ENCODE results near the gene DHRS1. TPM values are rescaled to one million over a fixed set of nuclear protein-coding genes. Genes with fewer than 3 reads are reported as not detected.

Gene DHRS1
- total and polyA plus RNA-seq, 2 of the 4 experiments (the other 2 are of a cell fraction) = 15.8 to 38.6 TPM

DNA sequence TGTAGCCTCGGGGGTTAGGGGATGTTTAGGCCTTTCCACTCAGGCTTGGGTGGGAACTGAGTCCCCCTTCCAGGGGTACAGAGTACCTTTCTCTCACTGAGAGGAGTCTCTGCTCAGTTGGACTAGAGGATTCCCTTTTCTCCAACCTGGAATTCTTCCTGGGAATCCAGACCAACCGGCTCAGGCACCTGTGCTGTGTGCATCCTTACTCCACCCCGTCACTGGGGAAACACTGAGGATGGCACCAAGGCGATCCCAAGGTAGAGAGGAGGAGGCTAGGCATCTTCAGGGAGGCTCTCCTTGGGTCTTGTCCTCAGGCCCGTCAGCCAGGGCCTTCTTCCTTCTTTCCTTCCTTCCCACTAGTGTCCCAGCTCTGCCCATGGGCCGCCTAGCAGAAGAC, 35.7 kb downstream of the DHRS1 start:
- no peak overlapping the region for H3K9ac ChIP-seq (ENCODE audit: low read depth, low read length)
- BruUV-seq (replicated peaks) = no TSS peak
- CTCF ChIA-PET = no interaction called here

More for the DNA sequence above, 35.7 kb downstream of the DHRS1 start:
- no peak for TF ChIP-seq RCOR1 (IDR thresholded peaks at IDR 0.05; ENCODE audit: insufficient replicate concordance, low read length)
- TF ChIP-seq, protein P1, sequence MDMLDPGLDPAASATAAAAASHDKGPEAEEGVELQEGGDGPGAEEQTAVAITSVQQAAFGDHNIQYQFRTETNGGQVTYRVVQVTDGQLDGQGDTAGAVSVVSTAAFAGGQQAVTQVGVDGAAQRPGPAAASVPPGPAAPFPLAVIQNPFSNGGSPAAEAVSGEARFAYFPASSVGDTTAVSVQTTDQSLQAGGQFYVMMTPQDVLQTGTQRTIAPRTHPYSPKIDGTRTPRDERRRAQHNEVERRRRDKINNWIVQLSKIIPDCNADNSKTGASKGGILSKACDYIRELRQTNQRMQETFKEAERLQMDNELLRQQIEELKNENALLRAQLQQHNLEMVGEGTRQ (IDR thresholded peaks at IDR 0.05; ENCODE audit: low read depth, low read length) = no peak
- no peak for TF ChIP-seq MXI1 (IDR thresholded peaks at IDR 0.05; ENCODE audit: borderline replicate concordance, low read depth, low read length)
- no peak for TF ChIP-seq BHLHE40 (IDR thresholded peaks at IDR 0.05; ENCODE audit: low read depth, low read length)
- TF ChIP-seq, protein P2, sequence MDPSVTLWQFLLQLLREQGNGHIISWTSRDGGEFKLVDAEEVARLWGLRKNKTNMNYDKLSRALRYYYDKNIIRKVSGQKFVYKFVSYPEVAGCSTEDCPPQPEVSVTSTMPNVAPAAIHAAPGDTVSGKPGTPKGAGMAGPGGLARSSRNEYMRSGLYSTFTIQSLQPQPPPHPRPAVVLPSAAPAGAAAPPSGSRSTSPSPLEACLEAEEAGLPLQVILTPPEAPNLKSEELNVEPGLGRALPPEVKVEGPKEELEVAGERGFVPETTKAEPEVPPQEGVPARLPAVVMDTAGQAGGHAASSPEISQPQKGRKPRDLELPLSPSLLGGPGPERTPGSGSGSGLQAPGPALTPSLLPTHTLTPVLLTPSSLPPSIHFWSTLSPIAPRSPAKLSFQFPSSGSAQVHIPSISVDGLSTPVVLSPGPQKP (IDR thresholded peaks at IDR 0.05; ENCODE audit: borderline replicate concordance, low read depth, low read length) = no peak
- TF ChIP-seq CEBPB (IDR thresholded peaks at IDR 0.05; ENCODE audit: low read depth, low read length) = no peak
- TF ChIP-seq FOS (IDR thresholded peaks at IDR 0.05; ENCODE audit: low read depth, low read length) = no peak
- no peak for TF ChIP-seq RFX5 (IDR thresholded peaks at IDR 0.05; ENCODE audit: low read depth, low read length)
- no peak for TF ChIP-seq RAD21 (IDR thresholded peaks at IDR 0.05; ENCODE audit: low read length)
- TF ChIP-seq MAFK (IDR thresholded peaks at IDR 0.05; ENCODE audit: low read depth, low read length) = no peak
- no peak for TF ChIP-seq CHD1 (IDR thresholded peaks at IDR 0.05; ENCODE audit: low read depth, low read length)
- TF ChIP-seq NFE2L2 (IDR thresholded peaks at IDR 0.05; ENCODE audit: low read depth, low read length) = no peak
- no peak for TF ChIP-seq SMC3 (IDR thresholded peaks at IDR 0.05; ENCODE audit: low read depth, low read length)
- TF ChIP-seq MAZ (IDR thresholded peaks at IDR 0.05; ENCODE audit: borderline replicate concordance, low read depth, low read length) = no peak
- intact Hi-C loops (cut with micrococcal nuclease) (no loop called here), in situ Hi-C loops (cut with MboI; ENCODE audit: low sequenced_read_pairs) (no loop called here), dilution Hi-C loops (cut with HindIII; ENCODE audit: low sequenced_read_pairs, unreplicated experiment) (no loop called here)
- H3K23ac ChIP-seq (ENCODE audit: low read depth, low read length) = no peak overlapping the region
- H4K91ac ChIP-seq (ENCODE audit: insufficient read depth, low read depth, low read length) = no peak overlapping the region
- H3K9me1 ChIP-seq (ENCODE audit: insufficient read depth, low read length) = peaks cover 11% of the 10 kb centered on the region; the same call in 1 of the 2 replicates
- H3K4me2 ChIP-seq (ENCODE audit: low read depth, low read length) = no peak overlapping the region
- H3K79me1 ChIP-seq (ENCODE audit: low read depth in 1 of 2, low read length in 2 of 2) = peaks cover 0 to 2% of the 10 kb centered on the region in 2 experiments; a peak in 1 of 4 replicates
- no peak overlapping the region for H3K4me3 ChIP-seq (ENCODE audit: insufficient read depth, low read depth, low read length)
- no peak overlapping the region for H2BK120ac ChIP-seq (ENCODE audit: low read depth, low read length)
- H2BK15ac ChIP-seq (ENCODE audit: low read depth, low read length) = no peak overlapping the region
- peaks cover 24% of the 10 kb centered on the region for H3K36me3 ChIP-seq (ENCODE audit: control insufficient read depth, insufficient read depth, low read length)
- peak overlapping the region; percentile 55 for H2AK9ac ChIP-seq (replicated peaks; ENCODE audit: low read depth, low read length, poor library complexity)
- no peaks in the 10 kb centered on the region for H4K20me1 ChIP-seq (ENCODE audit: insufficient read depth, low read length)
- DNase-seq (no peak), ATAC-seq (ENCODE audit: low read depth) (no peak)
- no peak overlapping the region for H3K27ac ChIP-seq (ENCODE audit: insufficient read depth, low read length)
- H4K8ac ChIP-seq (ENCODE audit: low read depth in 2 of 2, low read length in 2 of 2) = no peak overlapping the region
- peaks cover 6% of the 10 kb centered on the region for H3K4me1 ChIP-seq (ENCODE audit: control insufficient read depth, insufficient read depth, low read length)
- H3K4ac ChIP-seq (ENCODE audit: low read depth, low read length) = no peak overlapping the region
- WGBS, 2 experiments (ENCODE audit: extremely low coverage in 2 of 2, insufficient read length in 1 of 2) = no CpG with 5 or more reads among the region's 6 CpGs
- H2BK20ac ChIP-seq (ENCODE audit: low read depth, low read length) = no peak overlapping the region
- no peak overlapping the region for H4K5ac ChIP-seq (ENCODE audit: low read depth, low read length)
- H3K18ac ChIP-seq (ENCODE audit: low read depth, low read length) = no peak overlapping the region
- peak overlapping the region; percentile 17 for H2AFZ ChIP-seq (replicated peaks; ENCODE audit: low read length, poor library complexity)
- POLR2A ChIA-PET (ENCODE audit: unreplicated experiment) = no interaction called here
- H2BK5ac ChIP-seq (ENCODE audit: low read depth, low read length, poor library complexity, severe bottlenecking) = no peak overlapping the region
- no peaks in the 10 kb centered on the region for H3K9me3 ChIP-seq (ENCODE audit: control insufficient read depth, insufficient read depth, low read length)
- no peak overlapping the region for H3K14ac ChIP-seq (replicated peaks; ENCODE audit: low read depth, low read length)
- H3K27me3 ChIP-seq (ENCODE audit: control insufficient read depth, insufficient read depth, low read length) = no peaks in the 10 kb centered on the region
- no peak overlapping the region for H2AK5ac ChIP-seq (ENCODE audit: low read depth, low read length)
- no peak overlapping the region for H3K56ac ChIP-seq (ENCODE audit: extremely low read depth, insufficient read depth, low read length)
